Endometrium (tissue), 2 donors: ENCODE results near the gene PDF.
"Not testable (repeated sequence)": the region's sequence is repeated elsewhere in the genome, so short reads cannot be mapped to it uniquely, and the experiment has no call there.

Source experiments
- FAIRE-seq: peaks from 2 replicates; lab custom pipeline; 2012; peaks lifted over from hg19 to GRCh38; lab: Jason Lieb, UNC
- donor health status: control.
- donor health status: control.

Gene PDF

GRCh38 chr16:69330286-69331109 lies at the start of gene PDF:
Gene PDF, minus strand, starts transcription at chr16:69330588. Its CDS starts 18 bp downstream, at chr16:69330570.
- no peak for FAIRE-seq

GRCh38 chr16:69378760-69379159 lies 48.4 kb upstream of the PDF start:
- no peak for FAIRE-seq

- FAIRE-seq = no peak
Observed at GRCh38 chr16:69378036-69378435, 47.6 kb upstream of the PDF start.

- no peak for FAIRE-seq
Observed at GRCh38 chr16:69376393-69377059, 46.1 kb upstream of the PDF start.

GRCh38 chr16:69373019-69373418 lies 42.6 kb upstream of the PDF start:
- FAIRE-seq = no peak

GRCh38 chr16:69371564-69371963 lies 41.2 kb upstream of the PDF start:
- FAIRE-seq = no peak

GRCh38 chr16:69368866-69369265 lies 38.5 kb upstream of the PDF start:
- no peak for FAIRE-seq

- no peak for FAIRE-seq
Observed at GRCh38 chr16:69367980-69368379, 37.6 kb upstream of the PDF start.

GRCh38 chr16:69366431-69366830 lies 36.0 kb upstream of the PDF start:
- FAIRE-seq = no peak

- FAIRE-seq = no peak
Observed at GRCh38 chr16:69365901-69366300, 35.5 kb upstream of the PDF start.

- FAIRE-seq = no peak
Observed at GRCh38 chr16:69364088-69364487, 33.7 kb upstream of the PDF start.

- FAIRE-seq = no peak
Observed at GRCh38 chr16:69363281-69363717, 32.9 kb upstream of the PDF start.

GRCh38 chr16:69360070-69360469 lies 29.7 kb upstream of the PDF start:
- FAIRE-seq = not testable (repeated sequence)

GRCh38 chr16:69351309-69352027 lies 21.1 kb upstream of the PDF start, which contains the start of gene TMED6:
Gene TMED6, minus strand, starts transcription at chr16:69351786. Its CDS starts 33 bp downstream, at chr16:69351753.
- FAIRE-seq = no peak

- FAIRE-seq = no peak
Observed at GRCh38 chr16:69350536-69351133, 20.2 kb upstream of the PDF start.

GRCh38 chr16:69349536-69349935 lies 19.1 kb upstream of the PDF start:
- FAIRE-seq = no peak

- FAIRE-seq = no peak
Observed at GRCh38 chr16:69348222-69348621, 17.8 kb upstream of the PDF start.

- FAIRE-seq = no peak
Observed at GRCh38 chr16:69346683-69347082, 16.3 kb upstream of the PDF start.

- FAIRE-seq = no peak
Observed at GRCh38 chr16:69345923-69346322, 15.5 kb upstream of the PDF start.

- no peak for FAIRE-seq
Observed at GRCh38 chr16:69344171-69344570, 13.8 kb upstream of the PDF start.

- FAIRE-seq = no peak
Observed at GRCh38 chr16:69340095-69340644, 9.8 kb upstream of the PDF start.
